B cell (primary cell): ENCODE data around the gene IL1RAPL1. TPM values are rescaled to one million over a fixed set of nuclear protein-coding genes. Genes with fewer than 3 reads are reported as not detected.

Experiments used
- ATAC-seq: fragments of 200-7000 bp; cut with Tn5 transposase; one replicate; pipeline ENCODE4 v1.10.0; 2021; ENCODE audit warnings: low read depth, mild to moderate bottlenecking, moderate number of reproducible peaks, moderate library complexity
- CTCF ChIA-PET: fragments of 350-600 bp; sonication (Branson Sonifier 250); formaldehyde crosslinking; loops from one replicate; lab custom pipeline; 2021; ENCODE audit warnings: antibody characterized with exemption, inconsistent platforms; lab: Charles Lee
- POLR2A ChIA-PET: fragments of 350-600 bp; sonication (Branson Sonifier 250); formaldehyde crosslinking; loops from one replicate; lab custom pipeline; 2021; ENCODE audit warnings: antibody characterized with exemption; lab: Charles Lee
- DNase-seq: peaks from one replicate; pipeline ENCODE4 v3.0.0; 2013
- H2AFZ ChIP-seq: 2 replicates; pipeline ENCODE4 v1.6.1; 2012; ENCODE audit warnings: mild to moderate bottlenecking, low read depth, low read length; ENCODE audit not compliant: insufficient read depth, poor library complexity, severe bottlenecking
- H3K27ac ChIP-seq, 2 donors: 1 replicate in 1 of 2; 2 replicates in 1 of 2; pipeline ENCODE4 v1.5.1; 2012 to 2013; ENCODE audit warnings: low read length in 2 of 2, mild to moderate bottlenecking in 2 of 2, moderate library complexity in 1 of 2
- H3K27me3 ChIP-seq, 4 experiments: fragments of 200-600 bp in 1 of 4; sonication (generic) in 1 of 4; replicated peaks in 1 of 4; 1 replicate in 2 of 4; 2 replicates in 2 of 4; pipeline versions ENCODE4 v1.6.1 to v1.7.0; 2013 to 2016; ENCODE audit warnings: low read length in 3 of 4, mild to moderate bottlenecking in 2 of 4, mixed read lengths in 1 of 4, moderate library complexity in 1 of 4; ENCODE audit not compliant: insufficient read depth in 4 of 4, control insufficient read depth in 3 of 4; ENCODE audit errors: control extremely low read depth in 1 of 4
- H3K36me3 ChIP-seq, 2 experiments: replicated peaks in 1 of 2; 1 replicate in 1 of 2; 2 replicates in 1 of 2; pipeline versions ENCODE4 v1.6.1 to v1.7.1; 2013; ENCODE audit warnings: low read length in 1 of 2; ENCODE audit not compliant: insufficient read depth in 2 of 2, control insufficient read depth in 1 of 2; ENCODE audit errors: control extremely low read depth in 1 of 2, extremely low read depth in 1 of 2
- H3K4me1 ChIP-seq, 2 donors: fragments of 200-600 bp in 1 of 2; sonication (generic) in 1 of 2; 1 replicate in 1 of 2; 2 replicates in 1 of 2; pipeline versions ENCODE4 v1.5.1 to v1.6.1; 2013 to 2017; ENCODE audit warnings: low read length in 2 of 2; ENCODE audit not compliant: control insufficient read depth in 2 of 2, insufficient read depth in 2 of 2
- H3K4me2 ChIP-seq: replicated peaks from 2 replicates; pipeline ENCODE3; 2012; ENCODE audit warnings: mild to moderate bottlenecking, low read depth, low read length; ENCODE audit not compliant: poor library complexity, severe bottlenecking
- H3K4me3 ChIP-seq, 5 experiments: fragments of 200-600 bp in 1 of 5; sonication (generic) in 1 of 5; 1 replicate in 3 of 5; 2 replicates in 2 of 5; pipeline versions ENCODE4 v1.5.1 to v1.7.0; 2011 to 2016; ENCODE audit warnings: low read length in 4 of 5, mild to moderate bottlenecking in 4 of 5, low read depth in 2 of 5, control low read depth in 1 of 5, moderate library complexity in 1 of 5; ENCODE audit not compliant: insufficient read depth in 1 of 5; ENCODE audit errors: control extremely low read depth in 1 of 5, extremely low read depth in 1 of 5
- H3K79me2 ChIP-seq: fragments of 200-600 bp; sonication (generic); one replicate; pipeline ENCODE4 v1.6.0; 2016; ENCODE audit warnings: low read length; ENCODE audit not compliant: control insufficient read depth, insufficient read depth
- H3K9ac ChIP-seq: fragments of 200-600 bp; sonication (generic); 2 replicates; pipeline ENCODE4 v1.6.1; 2017; ENCODE audit warnings: mild to moderate bottlenecking, low read length, moderate library complexity
- H3K9me3 ChIP-seq, 3 donors: one replicate each; pipeline versions ENCODE4 v1.6.1 to v1.7.1; 2013; ENCODE audit warnings: low read length in 2 of 3; ENCODE audit not compliant: control insufficient read depth in 2 of 3, insufficient read depth in 1 of 3; ENCODE audit errors: control extremely low read depth in 1 of 3
- H4K20me1 ChIP-seq: 2 replicates; pipeline ENCODE4 v1.6.0; 2012; ENCODE audit warnings: mild to moderate bottlenecking, low read length; ENCODE audit not compliant: insufficient read depth, control insufficient read depth, poor library complexity, severe bottlenecking
- H3K27ac Mint-ChIP-seq: one replicate; pipeline ENCODE4 v1.8.0; 2021; ENCODE audit warnings: mixed read lengths
- H3K27me3 Mint-ChIP-seq: one replicate; pipeline ENCODE4 v1.8.0; 2021; ENCODE audit warnings: mixed read lengths
- H3K4me1 Mint-ChIP-seq: one replicate; pipeline ENCODE4 v1.8.0; 2021; ENCODE audit warnings: mixed read lengths
- H3K4me3 Mint-ChIP-seq: one replicate; pipeline ENCODE4 v1.8.0; 2021; ENCODE audit warnings: mixed read lengths
- H3K9me3 Mint-ChIP-seq: one replicate; pipeline ENCODE4 v1.8.0; 2022; ENCODE audit warnings: mixed read lengths; ENCODE audit not compliant: insufficient read depth
- CTCF ChIP-seq: fragments of 200-600 bp; IDR thresholded peaks from one replicate; pipeline ENCODE4 v1.8.0; 2022; ENCODE audit warnings: antibody characterized with exemption, mild to moderate bottlenecking
- EZH2 ChIP-seq: IDR thresholded peaks from 2 replicates; pipeline ENCODE4 v1.6.1; 2012; ENCODE audit warnings: borderline replicate concordance, low read depth, mild to moderate bottlenecking, moderate library complexity, low read length; ENCODE audit not compliant: insufficient read depth, poor library complexity, severe bottlenecking
- WGBS: methylation state at CpG from one replicate; pipeline ENCODE4 v1.1.5; 2013; ENCODE audit warnings: missing lambda C conversion rate; ENCODE audit not compliant: insufficient coverage; 5-methylcytosine and 5-hydroxymethylcytosine counted together
- intact Hi-C: fragments of 100-400 bp; cut with micrococcal nuclease; formaldehyde crosslinking; loops from one replicate; pipeline ENCODE4 v1.10.0; 2022
- polyA plus RNA-seq: library from polyadenylated mRNA; depleted of rRNA; stranded (reverse); fragments of >200 nt; gene quantifications from 2 replicates; pipeline ENCODE4 v1.2.3, GENCODE V29; 2012
- total RNA-seq, 2 donors: library from RNA; stranded (reverse); fragments of 120-200 nt in 1 of 2; gene quantifications; 1 replicate in 1 of 2; 2 replicates in 1 of 2; pipeline versions ENCODE4 v1.2.3 to v1.2.4, GENCODE V29; 2013 to 2022

IL1RAPL1 gene
- total and polyA plus RNA-seq, 2 donors (not counting 1 experiment from before 2014, with no cell fraction given): not detected

DNA sequence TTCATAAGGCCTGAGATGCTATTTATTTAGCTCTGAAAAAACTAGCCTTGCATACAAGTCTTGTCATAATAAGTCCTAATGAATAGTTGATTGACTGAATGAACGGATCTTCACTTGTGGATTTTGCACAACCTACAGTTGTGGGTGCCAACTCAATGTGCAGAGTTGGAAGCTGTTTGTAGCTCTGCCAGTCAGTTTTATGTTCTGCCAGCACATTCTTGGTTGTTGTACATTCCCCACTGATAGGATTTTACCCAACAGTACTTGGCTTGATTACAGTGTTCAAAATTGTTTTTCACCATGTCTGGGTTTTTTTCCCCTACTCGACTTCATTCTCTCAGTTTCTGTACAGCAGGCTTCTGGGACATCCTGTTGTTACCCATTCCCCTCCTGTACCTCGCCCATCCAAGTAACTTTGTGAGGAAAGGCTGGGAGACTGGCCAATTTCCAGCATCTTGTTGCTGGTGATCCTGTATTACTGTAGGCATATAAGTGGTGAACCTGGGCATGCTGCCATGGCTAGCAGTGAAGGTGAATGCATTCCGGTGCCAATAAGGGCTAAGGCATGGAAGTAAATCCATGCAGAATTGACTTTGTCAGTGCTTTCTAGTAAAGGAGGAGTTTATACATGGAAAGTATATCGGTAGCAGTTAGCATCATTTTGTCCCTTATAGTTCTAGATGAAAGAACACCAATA is 22.8 kb downstream of the IL1RAPL1 start:
- ChIA-PET POLR2A (no interaction called here), CTCF (no interaction called here)
- no peaks in the 10 kb centered on the region for H4K20me1 ChIP-seq
- no peaks in the 10 kb centered on the region for H3K9me3 ChIP-seq
- H3K27me3 ChIP-seq: no peaks in the 10 kb centered on the region
- DNase-seq: no peak
- no peak overlapping the region for H2AFZ ChIP-seq
- H3K27me3 Mint-ChIP-seq: no peaks in the 10 kb centered on the region
- no peak overlapping the region for H3K9ac ChIP-seq
- no peaks in the 10 kb centered on the region for H3K36me3 ChIP-seq
- no peak for ATAC-seq
- no peak overlapping the region for H3K27ac ChIP-seq
- no peaks in the 10 kb centered on the region for H3K4me1 ChIP-seq
- WGBS: 67% methylated on average over 1 of the region's 5 CpGs
- no peak for TF ChIP-seq CTCF
- no peak overlapping the region for H3K27ac Mint-ChIP-seq
- no peaks in the 10 kb centered on the region for H3K4me1 Mint-ChIP-seq
- no peak overlapping the region for H3K4me3 ChIP-seq
- no peak overlapping the region for H3K4me3 Mint-ChIP-seq
- H3K4me2 ChIP-seq: no peak overlapping the region
- H3K9me3 Mint-ChIP-seq: peaks cover 3% of the 10 kb centered on the region
- no peaks in the 10 kb centered on the region for H3K79me2 ChIP-seq
- intact Hi-C loops: no loop called here

DNA sequence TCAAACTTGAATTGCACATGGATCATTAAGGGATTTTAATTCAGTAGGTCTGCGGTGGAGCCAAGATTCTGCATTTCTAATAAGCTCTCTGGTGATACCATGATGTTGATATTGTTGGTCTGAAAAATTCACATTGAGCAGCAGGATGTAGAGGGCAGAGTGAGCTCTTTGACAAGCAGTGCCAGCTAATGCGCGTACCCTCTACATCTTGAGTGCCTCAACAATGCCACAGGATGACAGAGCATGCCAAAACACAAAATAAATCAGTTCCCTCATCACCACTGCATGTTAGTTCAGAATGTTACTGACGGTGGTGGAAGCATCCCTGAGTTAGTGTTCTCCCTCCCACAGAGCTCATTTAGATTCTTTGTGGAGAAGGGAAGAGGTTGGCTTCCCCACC is 23.5 kb downstream of the IL1RAPL1 start:
- Histone ChIP-seq H3K4me2 (no peak overlapping the region), H3K4me3 (no peak overlapping the region), H2AFZ (no peak overlapping the region), H3K36me3 (no peaks in the 10 kb centered on the region), H3K4me1 (no peaks in the 10 kb centered on the region), H3K27me3 (no peaks in the 10 kb centered on the region), H3K27ac (no peak overlapping the region), H3K9me3 (no peaks in the 10 kb centered on the region), H4K20me1 (no peaks in the 10 kb centered on the region), H3K79me2 (no peaks in the 10 kb centered on the region), H3K9ac (no peak overlapping the region)
- Mint-ChIP-seq H3K4me1 (no peaks in the 10 kb centered on the region), H3K4me3 (no peak overlapping the region), H3K9me3 (peaks cover 1% of the 10 kb centered on the region), H3K27me3 (no peaks in the 10 kb centered on the region), H3K27ac (no peak overlapping the region)
- ATAC-seq (no peak), DNase-seq (no peak)
- TF ChIP-seq EZH2 (no peak), CTCF (no peak)
- intact Hi-C loops: no loop called here
- 100% methylated on average over 3 of the region's 4 CpGs for WGBS
- CTCF ChIA-PET: no interaction called here
- POLR2A ChIA-PET: no interaction called here
